ENCODE data around the gene BCAR3.

BCAR3 gene

DNA sequence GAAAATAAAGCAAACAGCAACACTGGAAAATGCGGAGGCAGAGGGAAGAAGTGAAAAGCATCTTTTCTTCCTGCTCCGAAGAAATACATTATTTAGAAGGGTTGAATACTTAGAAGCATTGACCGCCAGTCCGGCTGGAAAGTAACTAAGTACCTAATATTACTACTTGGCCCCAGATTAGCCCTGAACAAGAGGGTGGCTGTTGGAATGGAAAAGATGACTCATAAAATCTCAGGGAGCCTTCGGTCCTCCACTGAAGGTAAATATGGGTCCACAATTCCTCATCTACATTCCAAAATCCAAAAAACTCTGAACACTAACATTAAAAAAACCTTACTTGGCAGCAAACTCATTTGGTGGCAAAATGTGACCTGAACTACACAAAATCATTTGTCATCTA is 40.1 kb downstream of the BCAR3 start:
- in situ Hi-C loops (cut with MboI; ENCODE audit: low sequenced_read_pairs) = no loop called here

GRCh38 chr1:93640656-93641440 is 40.8 kb downstream of the BCAR3 start:
- in situ Hi-C loops (cut with MboI; ENCODE audit: low sequenced_read_pairs) = no loop called here

DNA sequence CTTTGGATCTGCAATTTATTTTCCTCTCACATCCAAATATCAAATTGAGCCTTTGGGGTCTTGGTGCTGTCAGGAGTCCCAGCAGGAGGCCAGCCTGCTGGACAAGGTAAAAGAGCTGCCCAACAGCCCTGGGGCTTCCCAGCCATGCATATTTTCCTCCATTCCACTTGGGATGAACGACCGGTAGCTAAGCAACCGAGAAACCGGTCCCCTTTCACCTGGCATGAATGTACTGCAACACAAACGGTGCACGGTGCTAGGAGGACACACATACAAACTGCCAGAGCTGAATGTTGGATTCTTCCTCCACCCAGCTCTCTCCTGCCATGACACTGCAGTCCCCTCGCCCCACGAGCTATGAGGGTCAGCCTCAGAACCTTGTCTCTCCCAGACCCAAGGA is 42.7 kb downstream of the BCAR3 start:
- in situ Hi-C loops (cut with MboI; ENCODE audit: low sequenced_read_pairs) = loop anchor here (10.0 kb wide), 1 partner anchor 196 kb away; no protein-coding TSS in a partner anchor

- in situ Hi-C loops (cut with MboI; ENCODE audit: low sequenced_read_pairs) = loop anchor here (10.0 kb wide), 1 partner anchor 196 kb away; no protein-coding TSS in a partner anchor
These were observed 43.3 kb downstream of the BCAR3 start for GRCh38 chr1:93638307-93638847.

- in situ Hi-C loops (cut with MboI; ENCODE audit: low sequenced_read_pairs) = loop anchor here (10.0 kb wide), 1 partner anchor 198 kb away; no protein-coding TSS in a partner anchor
These were observed 44.9 kb downstream of the BCAR3 start for GRCh38 chr1:93636712-93637111.

GRCh38 chr1:93635614-93636543 is 45.8 kb downstream of the BCAR3 start:
- in situ Hi-C loops (cut with MboI; ENCODE audit: low sequenced_read_pairs) = loop anchor here (10.0 kb wide), 1 partner anchor 199 kb away; no protein-coding TSS in a partner anchor

DNA sequence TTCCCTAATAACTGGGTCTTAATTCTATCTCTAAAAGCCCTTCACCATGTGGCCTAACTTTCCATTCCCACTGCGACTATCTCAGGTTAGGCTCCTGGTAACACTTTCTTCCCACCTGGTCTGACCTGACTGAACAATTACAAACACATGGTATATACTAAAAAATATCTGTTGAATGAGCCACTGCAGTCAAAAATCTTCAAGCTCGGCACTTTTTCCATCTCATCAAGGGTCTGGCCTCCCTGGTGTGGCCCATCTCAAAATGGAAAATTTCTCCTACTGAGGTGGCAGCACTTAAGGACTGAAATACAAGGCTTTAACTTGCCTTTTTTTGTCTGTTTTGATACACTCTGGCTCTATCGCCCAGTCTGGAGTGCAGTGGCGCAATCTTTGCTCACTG is 48.3 kb downstream of the BCAR3 start:
- in situ Hi-C loops (cut with MboI; ENCODE audit: low sequenced_read_pairs) = loop anchor here (10.0 kb wide), 1 partner anchor 201 kb away; no protein-coding TSS in a partner anchor

- in situ Hi-C loops (cut with MboI; ENCODE audit: low sequenced_read_pairs) = loop anchor here (10.0 kb wide), 1 partner anchor 203 kb away; no protein-coding TSS in a partner anchor
These were observed 49.8 kb downstream of the BCAR3 start for GRCh38 chr1:93631626-93632365.

GRCh38 chr1:93630168-93630567 is 51.5 kb downstream of the BCAR3 start:
- in situ Hi-C loops (cut with MboI; ENCODE audit: low sequenced_read_pairs) = loop anchor here (10.0 kb wide), 1 partner anchor 205 kb away; no protein-coding TSS in a partner anchor

DNA sequence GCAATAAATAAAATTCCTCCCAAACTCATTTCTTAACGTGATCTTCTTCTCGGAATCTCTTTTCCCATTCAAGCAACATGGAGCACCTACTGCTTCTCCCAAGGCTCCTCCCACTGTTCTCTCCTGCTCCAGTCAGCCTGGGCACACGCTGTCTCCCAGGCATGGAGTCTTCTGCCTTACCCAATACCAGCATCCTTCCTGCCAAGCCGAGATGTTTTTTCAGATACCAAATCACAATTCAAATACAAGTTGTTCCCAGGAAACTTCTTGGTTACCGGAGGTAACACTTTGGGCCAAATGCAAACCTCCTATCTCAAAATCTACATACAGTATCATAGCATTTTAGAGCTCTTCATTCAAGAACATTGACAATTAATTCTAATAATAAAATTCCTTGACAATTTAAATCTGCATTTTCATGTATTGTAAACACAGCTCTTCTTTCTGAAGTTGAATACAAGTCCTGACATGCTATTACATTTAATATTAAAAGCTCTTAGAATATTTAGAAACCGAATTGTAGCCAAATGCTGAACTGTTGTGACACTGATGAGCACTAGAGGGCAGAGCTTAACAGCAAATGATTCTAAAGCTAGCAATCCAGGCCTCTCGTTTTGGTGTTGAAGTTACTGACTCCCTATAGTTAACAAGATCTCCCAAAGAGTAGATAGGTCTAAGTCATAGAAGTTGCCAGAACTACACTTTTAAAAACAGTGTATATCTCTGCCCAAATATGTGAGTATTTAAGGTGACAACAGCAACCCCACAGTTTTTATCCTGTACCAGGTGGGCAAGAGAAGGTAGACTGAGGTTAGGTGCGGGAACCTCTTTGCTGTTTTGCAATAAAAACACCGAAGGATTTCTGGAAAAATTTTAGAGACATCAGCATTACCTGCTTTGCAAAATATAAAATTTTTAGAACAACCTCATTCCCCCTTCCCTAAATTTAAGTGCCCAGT is 52.3 kb downstream of the BCAR3 start:
- in situ Hi-C loops (cut with MboI; ENCODE audit: low sequenced_read_pairs) = loop anchor here (10.0 kb wide), 3 partner anchors 185 to 325 kb away; partner anchors contain the start of gene FNBP1L

DNA sequence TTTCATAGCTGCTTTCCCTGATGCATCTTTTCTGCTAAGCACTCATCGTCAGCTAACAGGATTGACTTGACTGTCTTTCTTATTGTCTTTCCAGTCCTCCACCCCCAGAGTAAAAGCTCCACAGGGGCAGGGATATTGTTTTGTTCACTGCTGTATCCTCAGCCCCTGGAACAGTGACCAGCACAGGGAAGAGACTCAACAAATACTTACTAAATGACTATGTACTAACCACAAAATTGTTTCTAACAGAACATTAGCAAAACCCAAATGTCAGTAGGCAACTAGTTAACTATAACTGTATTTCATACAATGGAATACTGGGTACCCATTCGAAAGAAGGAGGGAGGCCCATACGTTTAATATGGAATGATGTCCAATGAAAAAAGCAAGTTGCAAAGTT is 53.0 kb downstream of the BCAR3 start:
- in situ Hi-C loops (cut with MboI; ENCODE audit: low sequenced_read_pairs) = loop anchor here (10.0 kb wide), 2 partner anchors 184 to 324 kb away; partner anchors contain the start of gene FNBP1L

DNA sequence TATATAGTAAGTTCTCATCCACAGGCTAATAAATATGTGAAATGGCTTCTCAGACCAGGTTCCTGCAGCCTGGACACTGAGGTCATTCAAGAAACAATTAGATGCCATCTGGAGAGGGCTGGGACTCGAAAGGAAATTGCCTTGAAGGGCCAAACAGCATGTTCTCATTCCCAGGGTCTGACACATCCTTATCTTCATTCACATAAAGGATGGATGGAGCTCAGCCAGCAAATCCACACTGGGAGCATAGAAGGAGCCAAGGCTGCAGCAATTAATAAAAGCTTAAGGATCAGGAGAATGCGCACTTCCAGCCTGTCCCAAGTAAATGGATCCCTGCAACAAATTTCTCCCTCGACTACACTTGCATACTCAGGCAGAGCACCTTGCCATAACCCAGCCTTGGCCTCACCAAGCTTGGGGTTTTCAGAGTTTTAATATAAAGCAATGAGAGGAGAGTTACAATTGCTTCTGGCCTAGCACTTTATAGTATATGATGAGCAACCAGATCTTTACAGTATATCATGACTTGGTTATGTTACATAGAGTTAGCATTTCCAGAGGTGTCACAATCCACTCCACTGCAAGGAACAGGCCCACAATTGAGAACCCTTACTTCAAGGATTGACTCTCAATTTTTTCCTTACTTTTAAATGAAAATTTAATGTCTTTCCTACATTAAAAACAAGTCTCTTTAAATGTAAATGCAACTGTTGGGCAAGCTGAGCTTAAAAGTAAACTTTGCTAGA is 55.9 kb downstream of the BCAR3 start:
- in situ Hi-C loops (cut with MboI; ENCODE audit: low sequenced_read_pairs) = loop anchor here (10.0 kb wide), 2 partner anchors 181 to 321 kb away; partner anchors contain the start of gene FNBP1L

DNA sequence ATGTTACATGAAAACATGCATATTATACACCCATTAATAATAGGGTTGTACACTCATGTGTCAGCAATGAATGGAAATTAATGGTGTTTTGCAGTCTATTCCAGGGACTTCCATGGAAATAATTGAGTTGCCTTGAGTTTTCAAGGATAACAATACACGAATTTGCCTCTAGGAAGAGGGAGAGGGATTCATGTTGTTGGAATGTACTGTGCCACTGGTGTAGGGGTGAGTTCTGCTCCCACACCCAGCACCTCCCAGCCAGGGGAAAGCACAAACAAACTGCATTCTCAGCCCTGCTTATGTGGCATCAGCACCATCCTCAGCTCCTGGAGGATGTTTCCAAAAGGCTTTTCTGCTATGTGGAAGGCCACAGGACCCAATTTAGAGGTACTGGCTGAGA is 57.8 kb downstream of the BCAR3 start:
- in situ Hi-C loops (cut with MboI; ENCODE audit: low sequenced_read_pairs) = loop anchor here (10.0 kb wide), 2 partner anchors 179 to 319 kb away; partner anchors contain the start of gene FNBP1L

- in situ Hi-C loops (cut with MboI; ENCODE audit: low sequenced_read_pairs) = loop anchor here (10.0 kb wide), 2 partner anchors 179 to 319 kb away; partner anchors contain the start of gene FNBP1L
These were observed 58.2 kb downstream of the BCAR3 start for GRCh38 chr1:93623436-93623835.

DNA sequence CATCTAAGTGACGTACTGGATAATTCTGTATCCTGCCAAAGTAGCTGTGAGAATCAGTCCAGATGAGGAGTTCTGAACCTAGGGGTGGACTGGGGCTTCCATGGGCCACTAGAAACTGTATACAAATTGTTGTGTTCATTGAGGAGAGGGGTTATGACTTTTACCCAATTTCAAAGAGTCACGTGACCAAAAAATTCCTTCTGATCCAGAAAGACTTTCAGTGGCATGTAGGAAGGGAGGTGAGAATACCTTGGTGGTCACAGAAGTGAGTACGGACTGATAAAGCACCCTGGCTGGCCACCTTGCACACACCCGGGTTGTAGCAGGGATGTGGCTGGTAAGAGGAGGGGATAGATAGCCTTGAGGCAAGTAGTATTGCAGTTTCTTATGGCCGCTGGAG is 60.4 kb downstream of the BCAR3 start:
- in situ Hi-C loops (cut with MboI; ENCODE audit: low sequenced_read_pairs) = loop anchor here (10.0 kb wide), 2 partner anchors 176 to 316 kb away; partner anchors contain the start of gene FNBP1L

GRCh38 chr1:93620841-93621210 is 60.8 kb downstream of the BCAR3 start:
- in situ Hi-C loops (cut with MboI; ENCODE audit: low sequenced_read_pairs) = loop anchor here (10.0 kb wide), 2 partner anchors 176 to 316 kb away; partner anchors contain the start of gene FNBP1L

- in situ Hi-C loops (cut with MboI; ENCODE audit: low sequenced_read_pairs) = loop anchor here (10.0 kb wide), 2 partner anchors 176 to 316 kb away; partner anchors contain the start of gene FNBP1L
These were observed 61.3 kb downstream of the BCAR3 start for GRCh38 chr1:93620172-93620840.
